Gastroesophageal sphincter (tissue), 3 donors: ENCODE data around the gene MRPS14.

ENCODE experiments used
- CTCF ChIP-seq, 4 experiments: fragments of 200-600 bp in 2 of 4; fragments of 450-650 bp in 2 of 4; sonication (generic) in 1 of 4; IDR thresholded peaks; one replicate each; pipeline ENCODE4 v1.5.1; 2017 to 2019; ENCODE audit warnings: antibody characterized with exemption in 4 of 4, mild to moderate bottlenecking in 2 of 4, moderate library complexity in 2 of 4
- EP300 ChIP-seq: sonication (generic); formaldehyde crosslinking; IDR thresholded peaks from one replicate; pipeline ENCODE4 v1.6.1; 2017; ENCODE audit warnings: antibody characterized with exemption, mild to moderate bottlenecking

GRCh38 chr1:174966008-174966572, 57.1 kb downstream of the MRPS14 start:
- TF ChIP-seq CTCF (IDR thresholded peaks at IDR 0.05) (no peak), EP300 (no peak)
